ENCODE measurements around the gene OST4.

GRCh38 chr2:27057184-27057583, 14.3 kb downstream of the OST4 start:
- no peak for TF ChIP-seq POLR2AphosphoS5 (IDR thresholded peaks at IDR 0.05; ENCODE audit: borderline replicate concordance, low read depth, low read length)
- no peak for TF ChIP-seq EZH2 (IDR thresholded peaks at IDR 0.05)
- TF ChIP-seq FOXP2 (optimal IDR thresholded peaks at IDR 0.05; ENCODE audit: control extremely low read depth, extremely low read length, insufficient read depth) = no peak
